CD4-positive, alpha-beta memory T cell (primary cell): ENCODE measurements around the gene RPS4Y1. TPM values are rescaled to one million over a fixed set of nuclear protein-coding genes. Genes with fewer than 3 reads are reported as not detected.
A peak's percentile ranks its signal among the peaks of the same experiment; 100 is the strongest.

ENCODE experiments used
- CTCF ChIA-PET: fragments of 350-600 bp; sonication (Branson Sonifier 250); formaldehyde crosslinking; loops from one replicate; lab custom pipeline; 2021; ENCODE audit warnings: inconsistent platforms; ENCODE audit not compliant: partially characterized antibody; lab: Charles Lee
- POLR2A ChIA-PET: fragments of 350-600 bp; sonication (Branson Sonifier 250); formaldehyde crosslinking; loops from one replicate; lab custom pipeline; 2021; ENCODE audit not compliant: partially characterized antibody; lab: Charles Lee
- DNase-seq, 5 donors: peaks; one replicate each; pipeline versions ENCODE4 v3.0.0 to v3.0.0-alpha.2; 2020 to 2022; ENCODE audit warnings: mixed read lengths in 1 of 5
- H3K27ac ChIP-seq: one replicate; pipeline ENCODE4 v1.7.0; 2013; ENCODE audit warnings: low read depth, low read length
- H3K27me3 ChIP-seq: 2 replicates; pipeline ENCODE4 v1.7.0; 2013; ENCODE audit warnings: mild to moderate bottlenecking, low read length, moderate library complexity; ENCODE audit not compliant: insufficient read depth
- H3K36me3 ChIP-seq: 2 replicates; pipeline ENCODE4 v1.7.0; 2013; ENCODE audit warnings: mild to moderate bottlenecking, low read length, moderate library complexity; ENCODE audit not compliant: insufficient read depth
- H3K4me1 ChIP-seq: 2 replicates; pipeline ENCODE4 v1.7.0; 2013; ENCODE audit warnings: mild to moderate bottlenecking, low read length, moderate library complexity; ENCODE audit not compliant: insufficient read depth
- H3K4me3 ChIP-seq, 2 donors: one replicate each; pipeline ENCODE4 v1.7.0; 2013; ENCODE audit warnings: low read length in 2 of 2, mild to moderate bottlenecking in 1 of 2
- H3K9me3 ChIP-seq, 2 donors: one replicate each; pipeline ENCODE4 v1.7.0; 2013; ENCODE audit warnings: low read length in 2 of 2, control low read depth in 1 of 2; ENCODE audit not compliant: control insufficient read depth in 1 of 2
- H3K27ac Mint-ChIP-seq, 7 donors: one replicate each; pipeline ENCODE4 v1.8.0; 2020 to 2021; ENCODE audit warnings: mixed read lengths in 7 of 7, mild to moderate bottlenecking in 6 of 7, inconsistent platforms in 3 of 7, moderate library complexity in 3 of 7
- H3K27me3 Mint-ChIP-seq, 2 donors: one replicate each; pipeline ENCODE4 v1.8.0; 2020 to 2021; ENCODE audit warnings: mixed read lengths in 2 of 2
- H3K36me3 Mint-ChIP-seq, 2 donors: one replicate each; pipeline ENCODE4 v1.8.0; 2020 to 2021; ENCODE audit warnings: mixed read lengths in 2 of 2, inconsistent platforms in 1 of 2, mild to moderate bottlenecking in 1 of 2
- H3K4me1 Mint-ChIP-seq, 4 donors: one replicate each; pipeline ENCODE4 v1.8.0; 2020 to 2021; ENCODE audit warnings: mixed read lengths in 4 of 4, mild to moderate bottlenecking in 1 of 4
- H3K4me3 Mint-ChIP-seq, 8 donors: one replicate each; pipeline ENCODE4 v1.8.0; 2020 to 2021; ENCODE audit warnings: mixed read lengths in 8 of 8, mild to moderate bottlenecking in 7 of 8, moderate library complexity in 6 of 8, inconsistent platforms in 3 of 8
- H3K9me3 Mint-ChIP-seq, 8 donors: one replicate each; pipeline ENCODE4 v1.8.0; 2020 to 2021; ENCODE audit warnings: mixed read lengths in 8 of 8, mild to moderate bottlenecking in 5 of 8, inconsistent platforms in 3 of 8, moderate library complexity in 1 of 8
- intact Hi-C: fragments of 100-400 bp; cut with micrococcal nuclease; formaldehyde crosslinking; loops from one replicate; pipeline ENCODE4 v1.15.1; 2023
- polyA plus RNA-seq, 2 donors: library from polyadenylated mRNA; unstranded; fragments of 300-500 nt; fragmentation: Illumina TruSeq; gene quantifications; one replicate each; pipeline ENCODE4 v1.2.3, GENCODE V29; 2021
- total RNA-seq, 2 experiments: library from RNA; stranded (reverse); gene quantifications; one replicate each; pipeline ENCODE4 v1.2.3, GENCODE V29; 2021

Gene RPS4Y1
- total and polyA plus RNA-seq, 4 experiments from 2014 or later = 400 to 426 TPM; not detected in 2

DNA sequence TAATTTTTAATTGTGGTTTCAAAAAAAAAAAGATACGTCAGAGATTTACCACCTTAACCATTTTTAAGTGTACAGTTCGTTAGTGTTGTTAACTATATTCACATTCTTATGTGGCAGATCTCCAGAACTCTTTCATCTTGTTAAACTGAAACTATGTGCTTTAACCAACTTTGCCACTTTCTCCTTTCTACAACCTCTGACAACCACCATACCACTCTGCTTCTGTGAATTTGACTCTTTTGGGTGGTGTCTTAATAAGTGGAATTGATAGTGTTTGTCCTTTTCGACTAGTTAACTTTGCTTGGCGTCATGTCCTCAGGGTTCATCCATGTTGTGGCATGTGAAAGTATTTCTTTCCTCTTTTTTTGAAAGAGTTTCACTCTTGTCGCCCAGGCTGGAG, 15.7 kb downstream of the RPS4Y1 start:
- peak in 1 of 5 donors; percentile 30 for DNase-seq
- Mint-ChIP-seq H3K27ac (peak overlapping the region in 2 of 7 donors; percentile 68 to 74), H3K4me1 (peaks cover 0 to 83% (median 23%) of the 10 kb centered on the region in 4 donors), H3K9me3 (no peaks in the 10 kb centered on the region), H3K36me3 (peaks cover 0 to 81% of the 10 kb centered on the region in 2 donors), H3K27me3 (no peaks in the 10 kb centered on the region), H3K4me3 (peak overlapping the region in 1 of 8 donors; percentile 61)
- Histone ChIP-seq H3K9me3 (no peaks in the 10 kb centered on the region), H3K27ac (no peak overlapping the region), H3K27me3 (no peaks in the 10 kb centered on the region), H3K4me3 (no peak overlapping the region), H3K36me3 (peaks cover 13% of the 10 kb centered on the region), H3K4me1 (peaks cover 27% of the 10 kb centered on the region)
- ChIA-PET POLR2A (no interaction called here), CTCF (no interaction called here)
- intact Hi-C loops = loop anchor here (5.0 kb wide), 1 partner anchor 75 kb away; no protein-coding TSS in a partner anchor

DNA sequence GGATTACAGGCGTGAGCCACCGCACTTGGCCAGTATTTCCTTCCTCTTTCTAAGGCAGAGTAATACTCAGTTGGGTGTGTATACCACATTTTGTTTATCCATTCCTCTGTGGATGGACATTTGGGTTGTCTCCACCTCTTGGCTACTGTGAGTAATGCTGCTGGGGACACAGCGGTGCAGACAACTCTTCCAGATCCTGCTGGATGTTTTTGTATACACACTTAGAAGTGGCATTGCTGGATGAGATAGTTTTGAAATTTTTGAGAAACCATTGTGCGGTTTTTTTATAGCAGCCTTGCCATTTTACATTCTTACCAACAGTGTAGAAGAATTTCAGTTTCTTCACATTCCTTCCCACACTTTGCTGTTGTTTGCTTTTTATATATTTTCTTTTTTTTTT, 16.3 kb downstream of the RPS4Y1 start:
- ChIA-PET POLR2A (no interaction called here), CTCF (no interaction called here)
- Mint-ChIP-seq H3K27ac (peak overlapping the region in 1 of 7 donors; percentile 74), H3K4me3 (peak overlapping the region in 1 of 8 donors; percentile 61), H3K27me3 (no peaks in the 10 kb centered on the region), H3K9me3 (no peaks in the 10 kb centered on the region), H3K36me3 (peaks cover 0 to 81% of the 10 kb centered on the region in 2 donors), H3K4me1 (peaks cover 0 to 83% (median 23%) of the 10 kb centered on the region in 4 donors)
- H3K4me3 ChIP-seq = no peak overlapping the region
- H3K9me3 ChIP-seq = no peaks in the 10 kb centered on the region
- intact Hi-C loops = loop anchor here (5.0 kb wide), 1 partner anchor 75 kb away; no protein-coding TSS in a partner anchor
- peaks cover 17% of the 10 kb centered on the region for H3K36me3 ChIP-seq
- H3K27ac ChIP-seq = no peak overlapping the region
- H3K4me1 ChIP-seq = peaks cover 27% of the 10 kb centered on the region
- no peak for DNase-seq
- H3K27me3 ChIP-seq = no peaks in the 10 kb centered on the region

DNA sequence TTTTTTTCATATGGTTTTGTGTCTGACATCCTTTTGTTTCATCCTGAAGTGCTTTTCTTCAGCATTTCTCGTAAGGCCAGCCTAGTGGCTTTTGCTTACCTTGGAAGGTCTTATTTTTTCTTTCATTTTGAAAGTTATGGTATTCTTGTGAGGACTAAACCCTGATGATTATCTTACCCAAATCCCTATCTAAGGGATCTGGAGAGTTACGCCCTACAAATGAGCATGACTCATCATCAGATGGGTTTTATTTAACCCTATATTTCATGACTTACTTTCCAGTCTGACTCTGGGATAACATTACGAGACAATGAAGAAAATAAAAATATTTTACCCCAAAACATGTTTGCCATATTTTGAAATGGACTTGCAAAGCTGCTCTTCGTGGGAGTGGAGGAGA, 18.4 kb downstream of the RPS4Y1 start:
- Histone ChIP-seq H3K4me1 (peaks cover 27% of the 10 kb centered on the region), H3K36me3 (peaks cover 27% of the 10 kb centered on the region), H3K27ac (no peak overlapping the region), H3K4me3 (no peak overlapping the region), H3K9me3 (no peaks in the 10 kb centered on the region), H3K27me3 (no peaks in the 10 kb centered on the region)
- Mint-ChIP-seq H3K9me3 (no peaks in the 10 kb centered on the region), H3K4me3 (no peak overlapping the region), H3K27me3 (no peaks in the 10 kb centered on the region), H3K4me1 (peaks cover 0 to 66% (median 19%) of the 10 kb centered on the region in 4 donors), H3K36me3 (peaks cover 0 to 77% of the 10 kb centered on the region in 2 donors), H3K27ac (peak overlapping the region in 1 of 7 donors; percentile 74)
- POLR2A ChIA-PET = no interaction called here
- DNase-seq = no peak
- intact Hi-C loops = loop anchor here (5.0 kb wide), 1 partner anchor 73 kb away; no protein-coding TSS in a partner anchor
- CTCF ChIA-PET = no interaction called here

DNA sequence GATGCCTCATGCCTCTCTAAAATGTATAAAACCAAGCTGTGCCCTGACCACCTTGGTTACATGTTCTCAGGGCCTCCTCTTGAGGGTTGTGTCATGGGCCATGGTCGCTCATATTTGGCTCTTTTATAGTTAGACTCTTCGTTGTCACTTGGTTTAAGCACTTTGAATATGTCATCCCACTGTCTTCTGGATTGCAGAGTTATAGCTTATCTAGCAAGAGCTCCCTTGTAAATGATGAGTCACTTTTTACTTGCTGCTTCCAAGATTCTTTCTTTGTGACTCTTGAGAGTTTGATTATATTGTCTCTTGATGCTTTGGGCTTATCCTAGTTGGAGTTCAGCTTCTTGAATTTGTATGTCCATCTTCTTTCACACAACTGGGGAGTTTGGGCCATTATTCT, 19.1 kb downstream of the RPS4Y1 start:
- POLR2A ChIA-PET = no interaction called here
- Mint-ChIP-seq H3K4me3 (peak overlapping the region in 1 of 8 donors; percentile 3), H3K36me3 (peaks cover 0 to 76% of the 10 kb centered on the region in 2 donors), H3K27me3 (no peaks in the 10 kb centered on the region), H3K4me1 (peaks cover 0 to 59% (median 16%) of the 10 kb centered on the region in 4 donors), H3K27ac (peak overlapping the region in 2 of 7 donors; percentile 50 to 74), H3K9me3 (no peaks in the 10 kb centered on the region)
- H3K27ac ChIP-seq = no peak overlapping the region
- CTCF ChIA-PET = no interaction called here
- no peaks in the 10 kb centered on the region for H3K9me3 ChIP-seq
- H3K36me3 ChIP-seq = peaks cover 32% of the 10 kb centered on the region
- DNase-seq = no peak
- peaks cover 24% of the 10 kb centered on the region for H3K4me1 ChIP-seq
- no peaks in the 10 kb centered on the region for H3K27me3 ChIP-seq
- no peak overlapping the region for H3K4me3 ChIP-seq
- intact Hi-C loops = no loop called here

DNA sequence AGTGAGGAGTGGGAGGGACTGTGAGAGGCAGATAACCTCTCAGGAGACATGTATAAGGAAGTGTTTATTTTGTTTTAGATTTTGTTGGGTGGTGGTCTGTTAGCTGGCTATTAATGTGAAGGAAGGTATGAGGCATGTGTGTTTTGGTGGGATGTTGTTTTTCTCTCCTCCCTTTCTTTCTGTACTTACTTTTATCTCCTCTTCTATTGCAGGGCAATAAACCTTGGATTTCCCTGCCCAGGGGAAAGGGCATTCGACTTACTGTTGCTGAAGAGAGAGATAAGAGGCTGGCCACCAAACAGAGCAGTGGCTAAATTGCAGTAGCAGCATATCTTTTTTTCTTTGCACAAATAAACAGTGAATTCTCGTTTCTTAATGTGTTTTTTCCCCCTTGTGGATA, 25.2 kb downstream of the RPS4Y1 start:
- Histone ChIP-seq H3K4me3 (no peak overlapping the region), H3K9me3 (no peaks in the 10 kb centered on the region), H3K27me3 (no peaks in the 10 kb centered on the region), H3K27ac (no peak overlapping the region), H3K4me1 (no peaks in the 10 kb centered on the region), H3K36me3 (peaks cover 22% of the 10 kb centered on the region)
- peaks cover 0 to 6% (median 0%) of the 10 kb centered on the region in 4 donors for H3K4me1 Mint-ChIP-seq
- H3K27me3 Mint-ChIP-seq = no peaks in the 10 kb centered on the region
- intact Hi-C loops = no loop called here
- peaks cover 0 to 56% of the 10 kb centered on the region in 2 donors for H3K36me3 Mint-ChIP-seq
- H3K27ac Mint-ChIP-seq = no peak overlapping the region
- no peaks in the 10 kb centered on the region for H3K9me3 Mint-ChIP-seq
- no peak overlapping the region for H3K4me3 Mint-ChIP-seq
- no peak for DNase-seq
- ChIA-PET POLR2A (no interaction called here), CTCF (no interaction called here)

DNA sequence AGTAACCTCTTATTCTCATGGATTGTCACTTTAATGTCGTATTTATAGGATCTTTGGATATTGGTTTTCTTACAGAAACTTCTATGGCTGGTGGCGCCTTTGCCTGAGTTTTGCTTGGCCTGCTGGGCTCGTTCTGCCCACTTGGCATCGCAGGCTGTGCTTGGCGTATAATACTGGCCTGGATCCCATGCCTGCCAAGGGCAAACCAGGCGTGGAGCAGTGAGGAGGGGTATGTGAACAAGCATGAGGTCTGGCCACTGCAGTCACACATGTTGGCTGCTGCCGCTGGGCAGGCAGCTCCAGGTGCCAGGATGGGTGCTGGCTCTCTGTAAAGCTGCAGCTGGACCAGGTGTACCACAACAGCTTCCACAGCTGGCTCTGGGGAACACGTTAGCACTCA, 26.1 kb downstream of the RPS4Y1 start:
- Histone ChIP-seq H3K4me1 (no peaks in the 10 kb centered on the region), H3K27ac (no peak overlapping the region), H3K36me3 (peaks cover 20% of the 10 kb centered on the region), H3K9me3 (no peaks in the 10 kb centered on the region), H3K27me3 (no peaks in the 10 kb centered on the region), H3K4me3 (no peak overlapping the region)
- Mint-ChIP-seq H3K27ac (no peak overlapping the region), H3K36me3 (peaks cover 0 to 52% of the 10 kb centered on the region in 2 donors), H3K9me3 (no peaks in the 10 kb centered on the region), H3K4me3 (no peak overlapping the region), H3K4me1 (peaks cover 0 to 2% (median 0%) of the 10 kb centered on the region in 4 donors), H3K27me3 (no peaks in the 10 kb centered on the region)
- intact Hi-C loops = no loop called here
- no peak for DNase-seq
- ChIA-PET CTCF (no interaction called here), POLR2A (no interaction called here)

DNA sequence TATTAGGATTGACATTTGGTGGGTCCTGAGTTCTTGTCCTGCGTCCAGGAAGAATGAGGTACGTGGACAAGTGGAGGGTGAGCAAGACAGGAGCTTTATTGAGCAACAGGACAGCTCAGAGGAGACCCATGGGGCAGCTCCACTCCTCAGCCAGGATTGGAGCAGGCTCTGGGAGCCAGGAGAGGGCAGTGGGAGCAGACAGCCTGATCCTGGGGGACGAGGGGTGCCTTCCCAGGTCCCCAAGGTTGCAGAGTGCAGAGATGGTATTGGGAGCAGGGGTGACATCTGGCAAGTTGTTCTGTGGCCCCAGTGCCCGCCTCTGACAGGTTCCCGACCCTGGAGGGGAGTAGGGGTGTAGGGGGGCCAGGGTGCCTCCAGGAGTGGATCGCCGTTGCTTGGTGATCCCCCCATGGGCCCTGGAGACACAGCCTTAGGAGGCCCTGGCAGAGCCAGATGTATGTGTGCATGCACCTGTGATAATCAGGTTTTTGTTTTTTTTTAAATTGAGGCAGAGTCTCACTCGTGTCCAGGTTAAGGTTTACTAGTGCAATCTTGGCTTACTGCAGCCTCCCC, 26.7 kb downstream of the RPS4Y1 start:
- no peak for DNase-seq
- Histone ChIP-seq H3K36me3 (peaks cover 14% of the 10 kb centered on the region), H3K4me3 (no peak overlapping the region), H3K9me3 (no peaks in the 10 kb centered on the region), H3K27ac (no peak overlapping the region), H3K4me1 (no peaks in the 10 kb centered on the region), H3K27me3 (no peaks in the 10 kb centered on the region)
- Mint-ChIP-seq H3K4me1 (no peaks in the 10 kb centered on the region), H3K27ac (no peak overlapping the region), H3K36me3 (peaks cover 0 to 47% of the 10 kb centered on the region in 2 donors), H3K27me3 (no peaks in the 10 kb centered on the region), H3K9me3 (no peaks in the 10 kb centered on the region), H3K4me3 (peak overlapping the region in 1 of 8 donors; percentile 66)
- ChIA-PET POLR2A (no interaction called here), CTCF (no interaction called here)
- intact Hi-C loops = no loop called here
